HPDE6-E6E7 (cell line): ENCODE measurements around the gene PDZRN3.

Experiments
- DNase-seq: peaks from one replicate; pipeline ENCODE4 v3.0.0; 2011; ENCODE audit warnings: missing footprints; ENCODE audit errors: extremely low spot score

Gene PDZRN3

GRCh38 chr3:73332558-73332957 lies 292.2 kb downstream of the PDZRN3 start:
- DNase-seq: no peak
